ENCODE measurements around the gene KLK8. TPM values are rescaled to one million over a fixed set of nuclear protein-coding genes. Genes with fewer than 3 reads are reported as not detected.
A peak's percentile ranks its signal among the peaks of the same experiment; 100 is the strongest.

KLK8 gene, protein sequence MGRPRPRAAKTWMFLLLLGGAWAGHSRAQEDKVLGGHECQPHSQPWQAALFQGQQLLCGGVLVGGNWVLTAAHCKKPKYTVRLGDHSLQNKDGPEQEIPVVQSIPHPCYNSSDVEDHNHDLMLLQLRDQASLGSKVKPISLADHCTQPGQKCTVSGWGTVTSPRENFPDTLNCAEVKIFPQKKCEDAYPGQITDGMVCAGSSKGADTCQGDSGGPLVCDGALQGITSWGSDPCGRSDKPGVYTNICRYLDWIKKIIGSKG
- not detected in 2 replicates for polyA plus RNA-seq (2011; rRNA removed)
- polyA plus RNA-seq (2012; cell fraction: cytosol; rRNA removed): not detected in 2 replicates
- not detected in 2 replicates for polyA plus RNA-seq (2012; cell fraction: nucleus; rRNA removed)
- polyA plus RNA-seq (2017; fragmentation: RNase III; extraction: RNeasy Plus Mini Kit Qiagen cat#74134 plus additional on column Dnase treatment): not detected in 3 replicates
- 0.45 TPM in 1 of 2 replicates, not detected in the other for polyA minus RNA-seq (2011; rRNA and poly(A)+ RNA removed)

DNA sequence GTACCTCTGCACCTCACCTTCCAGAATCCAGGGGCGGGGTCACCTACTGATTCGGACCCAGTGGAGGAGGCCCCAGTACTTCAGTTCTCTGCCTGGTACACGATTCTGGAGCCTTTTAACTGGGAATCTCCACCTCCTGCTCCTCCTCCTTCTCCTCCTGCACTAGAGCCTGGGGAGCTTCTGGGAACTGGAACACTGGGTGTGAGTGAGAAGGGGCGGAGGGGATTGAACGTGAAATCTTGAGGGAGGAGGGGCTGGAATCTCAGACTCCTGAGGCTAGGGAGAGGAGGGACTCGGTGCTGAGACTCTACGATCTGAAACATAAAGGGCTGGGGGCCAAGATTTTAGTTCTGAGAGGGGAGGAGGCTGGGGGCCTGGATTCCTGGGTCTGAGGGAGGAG is at the start of gene KLK8:
Gene KLK8, minus strand, starts transcription at position 90 of the 400 bp plus-strand sequence. CDS start 437 bp downstream, outside the sequence.
- Histone ChIP-seq H3K4me3 (peak within 1 kb of the TSS; percentile 35), H3K27ac (no peak within 1 kb of the TSS), H3K9me3 (no peaks in the 10 kb centered on the region), H3K4me2 (peak within 1 kb of the TSS; percentile 79), H3K4me1 (peaks cover 6% of the 10 kb centered on the region; the same call in 2 of the 3 replicates)
- 32% methylated on average over 6 of the region's 7 CpGs for WGBS (ENCODE audit: missing lambda C conversion rate)
- ChIA-PET POLR2A (no interaction called here), CTCF (interaction anchor here (0.6 to 4.0 kb wide), 3 partner anchors 15 to 39 kb away, joined by 3 to 21 read pairs (median 3); no protein-coding TSS in a partner anchor)
- TF ChIP-seq FOSL2 (IDR thresholded peaks at IDR 0.05) (no peak), FOSL2 (CRISPR knock-in tag; IDR thresholded peaks at IDR 0.05) (no peak), ZNF302 (CRISPR knock-in tag; IDR thresholded peaks at IDR 0.05) (no peak), FOXS1 (CRISPR knock-in tag; IDR thresholded peaks at IDR 0.05) (no peak), RNF2 (IDR thresholded peaks at IDR 0.05; ENCODE audit: borderline replicate concordance, low read depth) (no peak), BHLHE40 (IDR thresholded peaks at IDR 0.05; ENCODE audit: low read depth, low read length) (no peak), FOSB (CRISPR knock-in tag; IDR thresholded peaks at IDR 0.05) (no peak), MAFK (IDR thresholded peaks at IDR 0.05; ENCODE audit: partially characterized antibody) (no peak), EHMT2 (IDR thresholded peaks at IDR 0.05; ENCODE audit: low read depth) (no peak), NPAS2 (CRISPR knock-in tag; IDR thresholded peaks at IDR 0.05; ENCODE audit: borderline replicate concordance) (no peak), MAZ (IDR thresholded peaks at IDR 0.05; ENCODE audit: borderline replicate concordance, low read depth, low read length) (no peak), GATA3 (IDR thresholded peaks at IDR 0.05; ENCODE audit: borderline replicate concordance) (no peak)
- TF ChIP-seq, protein P1, sequence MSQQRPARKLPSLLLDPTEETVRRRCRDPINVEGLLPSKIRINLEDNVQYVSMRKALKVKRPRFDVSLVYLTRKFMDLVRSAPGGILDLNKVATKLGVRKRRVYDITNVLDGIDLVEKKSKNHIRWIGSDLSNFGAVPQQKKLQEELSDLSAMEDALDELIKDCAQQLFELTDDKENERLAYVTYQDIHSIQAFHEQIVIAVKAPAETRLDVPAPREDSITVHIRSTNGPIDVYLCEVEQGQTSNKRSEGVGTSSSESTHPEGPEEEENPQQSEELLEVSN (IDR thresholded peaks at IDR 0.05; ENCODE audit: borderline replicate concordance, low read depth): no peak
- TF ChIP-seq, protein P2, sequence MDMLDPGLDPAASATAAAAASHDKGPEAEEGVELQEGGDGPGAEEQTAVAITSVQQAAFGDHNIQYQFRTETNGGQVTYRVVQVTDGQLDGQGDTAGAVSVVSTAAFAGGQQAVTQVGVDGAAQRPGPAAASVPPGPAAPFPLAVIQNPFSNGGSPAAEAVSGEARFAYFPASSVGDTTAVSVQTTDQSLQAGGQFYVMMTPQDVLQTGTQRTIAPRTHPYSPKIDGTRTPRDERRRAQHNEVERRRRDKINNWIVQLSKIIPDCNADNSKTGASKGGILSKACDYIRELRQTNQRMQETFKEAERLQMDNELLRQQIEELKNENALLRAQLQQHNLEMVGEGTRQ (IDR thresholded peaks at IDR 0.05): no peak
- TF ChIP-seq, protein P3, sequence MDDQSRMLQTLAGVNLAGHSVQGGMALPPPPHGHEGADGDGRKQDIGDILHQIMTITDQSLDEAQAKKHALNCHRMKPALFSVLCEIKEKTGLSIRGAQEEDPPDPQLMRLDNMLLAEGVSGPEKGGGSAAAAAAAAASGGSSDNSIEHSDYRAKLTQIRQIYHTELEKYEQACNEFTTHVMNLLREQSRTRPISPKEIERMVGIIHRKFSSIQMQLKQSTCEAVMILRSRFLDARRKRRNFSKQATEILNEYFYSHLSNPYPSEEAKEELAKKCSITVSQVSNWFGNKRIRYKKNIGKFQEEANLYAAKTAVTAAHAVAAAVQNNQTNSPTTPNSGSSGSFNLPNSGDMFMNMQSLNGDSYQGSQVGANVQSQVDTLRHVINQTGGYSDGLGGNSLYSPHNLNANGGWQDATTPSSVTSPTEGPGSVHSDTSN (IDR thresholded peaks at IDR 0.05): no peak
- TF ChIP-seq, protein P4, sequence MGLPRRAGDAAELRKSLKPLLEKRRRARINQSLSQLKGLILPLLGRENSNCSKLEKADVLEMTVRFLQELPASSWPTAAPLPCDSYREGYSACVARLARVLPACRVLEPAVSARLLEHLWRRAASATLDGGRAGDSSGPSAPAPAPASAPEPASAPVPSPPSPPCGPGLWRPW (IDR thresholded peaks at IDR 0.05): no peak
- ATAC-seq: peak in 1 of 2 experiments; percentile 12; a peak in 1 of 6 replicates
- DNase-seq (ENCODE audit: low read depth in 1 of 2, low spot score in 1 of 2): no peak
- FAIRE-seq: no peak

DNA sequence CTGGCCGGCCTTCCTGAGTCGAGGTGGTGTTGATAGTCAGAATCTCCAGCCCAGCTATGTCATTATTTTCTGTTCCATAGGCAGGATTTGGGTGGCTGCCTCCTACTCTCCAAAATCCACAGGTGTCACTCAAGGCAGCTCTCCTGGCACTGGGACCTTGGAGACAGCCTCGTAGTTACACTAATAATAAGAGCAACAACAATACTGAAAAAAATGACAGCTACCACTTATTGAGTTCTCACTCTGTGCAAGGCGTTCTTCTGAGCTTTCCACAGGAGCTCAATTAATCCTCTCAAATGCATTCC is 45.6 kb upstream of the KLK8 start:
- WGBS (ENCODE audit: missing lambda C conversion rate): 28% methylated on average over 4 of the region's 4 CpGs
- TF ChIP-seq FOSL2 (IDR thresholded peaks at IDR 0.05) (no peak), FOSL2 (CRISPR knock-in tag; IDR thresholded peaks at IDR 0.05) (no peak), FOSB (CRISPR knock-in tag; IDR thresholded peaks at IDR 0.05) (no peak), TFCP2L1 (CRISPR knock-in tag; IDR thresholded peaks at IDR 0.05) (no peak), CEBPB (IDR thresholded peaks at IDR 0.05) (no peak), BHLHE40 (IDR thresholded peaks at IDR 0.05; ENCODE audit: low read depth, low read length) (no peak), RCOR1 (IDR thresholded peaks at IDR 0.05; ENCODE audit: low read depth, low read length) (no peak), HEYL (CRISPR knock-in tag; IDR thresholded peaks at IDR 0.05) (no peak), EP300 (IDR thresholded peaks at IDR 0.05) (no peak), FOXS1 (CRISPR knock-in tag; IDR thresholded peaks at IDR 0.05) (no peak), JUN (IDR thresholded peaks at IDR 0.05) (no peak), RAD21 (conservative IDR thresholded peaks at IDR 0.05 in 1 of 2, IDR thresholded peaks at IDR 0.05 in 1 of 2) (no peak), NR3C1 (IDR thresholded peaks at IDR 0.05) (no peak)
- TF ChIP-seq, protein P3 (IDR thresholded peaks at IDR 0.05): no peak
- TF ChIP-seq, protein P5, sequence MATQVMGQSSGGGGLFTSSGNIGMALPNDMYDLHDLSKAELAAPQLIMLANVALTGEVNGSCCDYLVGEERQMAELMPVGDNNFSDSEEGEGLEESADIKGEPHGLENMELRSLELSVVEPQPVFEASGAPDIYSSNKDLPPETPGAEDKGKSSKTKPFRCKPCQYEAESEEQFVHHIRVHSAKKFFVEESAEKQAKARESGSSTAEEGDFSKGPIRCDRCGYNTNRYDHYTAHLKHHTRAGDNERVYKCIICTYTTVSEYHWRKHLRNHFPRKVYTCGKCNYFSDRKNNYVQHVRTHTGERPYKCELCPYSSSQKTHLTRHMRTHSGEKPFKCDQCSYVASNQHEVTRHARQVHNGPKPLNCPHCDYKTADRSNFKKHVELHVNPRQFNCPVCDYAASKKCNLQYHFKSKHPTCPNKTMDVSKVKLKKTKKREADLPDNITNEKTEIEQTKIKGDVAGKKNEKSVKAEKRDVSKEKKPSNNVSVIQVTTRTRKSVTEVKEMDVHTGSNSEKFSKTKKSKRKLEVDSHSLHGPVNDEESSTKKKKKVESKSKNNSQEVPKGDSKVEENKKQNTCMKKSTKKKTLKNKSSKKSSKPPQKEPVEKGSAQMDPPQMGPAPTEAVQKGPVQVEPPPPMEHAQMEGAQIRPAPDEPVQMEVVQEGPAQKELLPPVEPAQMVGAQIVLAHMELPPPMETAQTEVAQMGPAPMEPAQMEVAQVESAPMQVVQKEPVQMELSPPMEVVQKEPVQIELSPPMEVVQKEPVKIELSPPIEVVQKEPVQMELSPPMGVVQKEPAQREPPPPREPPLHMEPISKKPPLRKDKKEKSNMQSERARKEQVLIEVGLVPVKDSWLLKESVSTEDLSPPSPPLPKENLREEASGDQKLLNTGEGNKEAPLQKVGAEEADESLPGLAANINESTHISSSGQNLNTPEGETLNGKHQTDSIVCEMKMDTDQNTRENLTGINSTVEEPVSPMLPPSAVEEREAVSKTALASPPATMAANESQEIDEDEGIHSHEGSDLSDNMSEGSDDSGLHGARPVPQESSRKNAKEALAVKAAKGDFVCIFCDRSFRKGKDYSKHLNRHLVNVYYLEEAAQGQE (IDR thresholded peaks at IDR 0.05): no peak
- TF ChIP-seq, protein P6, sequence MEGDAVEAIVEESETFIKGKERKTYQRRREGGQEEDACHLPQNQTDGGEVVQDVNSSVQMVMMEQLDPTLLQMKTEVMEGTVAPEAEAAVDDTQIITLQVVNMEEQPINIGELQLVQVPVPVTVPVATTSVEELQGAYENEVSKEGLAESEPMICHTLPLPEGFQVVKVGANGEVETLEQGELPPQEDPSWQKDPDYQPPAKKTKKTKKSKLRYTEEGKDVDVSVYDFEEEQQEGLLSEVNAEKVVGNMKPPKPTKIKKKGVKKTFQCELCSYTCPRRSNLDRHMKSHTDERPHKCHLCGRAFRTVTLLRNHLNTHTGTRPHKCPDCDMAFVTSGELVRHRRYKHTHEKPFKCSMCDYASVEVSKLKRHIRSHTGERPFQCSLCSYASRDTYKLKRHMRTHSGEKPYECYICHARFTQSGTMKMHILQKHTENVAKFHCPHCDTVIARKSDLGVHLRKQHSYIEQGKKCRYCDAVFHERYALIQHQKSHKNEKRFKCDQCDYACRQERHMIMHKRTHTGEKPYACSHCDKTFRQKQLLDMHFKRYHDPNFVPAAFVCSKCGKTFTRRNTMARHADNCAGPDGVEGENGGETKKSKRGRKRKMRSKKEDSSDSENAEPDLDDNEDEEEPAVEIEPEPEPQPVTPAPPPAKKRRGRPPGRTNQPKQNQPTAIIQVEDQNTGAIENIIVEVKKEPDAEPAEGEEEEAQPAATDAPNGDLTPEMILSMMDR (IDR thresholded peaks at IDR 0.05): no peak
- ATAC-seq (no peak), FAIRE-seq (no peak), DNase-seq (ENCODE audit: low read depth in 1 of 2, low spot score in 1 of 2) (no peak)
- ChIA-PET CTCF (interaction anchor here (1.0 to 1.2 kb wide), 2 partner anchors 11 to 26 kb away, joined by 3 to 5 read pairs; no protein-coding TSS in a partner anchor), POLR2A (no interaction called here)
- H3K4me2 ChIP-seq: no peak overlapping the region
- H3K4me3 ChIP-seq: no peak overlapping the region
- no peaks in the 10 kb centered on the region for H3K4me1 ChIP-seq
- no peak overlapping the region for H3K27ac ChIP-seq
- peaks cover 5% of the 10 kb centered on the region; the same call in 1 of the 3 replicates for H3K9me3 ChIP-seq
